SK-N-SH treated with all-trans-retinoic acid at 6 μM for 48 hours (cell line): ENCODE data around the gene DIABLO.
"Not testable (repeated sequence)": the region's sequence is repeated elsewhere in the genome, so short reads cannot be mapped to it uniquely, and the experiment has no call there.

ENCODE experiments used
- ATAC-seq: fragments of 200-7000 bp; cut with Tn5 transposase; 3 replicates; pipeline ENCODE4 v1.9.1; 2020; ENCODE audit warnings: mild to moderate bottlenecking, moderate library complexity
- ARNTL ChIP-seq: fragments of 450-650 bp; formaldehyde crosslinking; IDR thresholded peaks from 2 replicates; pipeline ENCODE4 v1.5.0; 2020; ENCODE audit warnings: low read depth, mild to moderate bottlenecking, moderate library complexity, borderline replicate concordance
- CREB5 ChIP-seq: fragments of 250-450 bp; sonication (Bioruptor Pico); IDR thresholded peaks from 2 replicates; pipeline ENCODE4 v1.5.1; 2020; ENCODE audit warnings: low read depth, mild to moderate bottlenecking, moderate library complexity
- CSDC2 ChIP-seq: fragments of 250-450 bp; sonication (Bioruptor Pico); IDR thresholded peaks from 2 replicates; pipeline ENCODE4 v1.5.0; 2020; ENCODE audit warnings: mild to moderate bottlenecking, moderate library complexity
- GLIS3 ChIP-seq: fragments of 250-450 bp; sonication (Bioruptor Pico); IDR thresholded peaks from 2 replicates; pipeline ENCODE4 v1.5.0; 2020; ENCODE audit warnings: mild to moderate bottlenecking, moderate library complexity
- ISL1 ChIP-seq: fragments of 250-450 bp; sonication (Bioruptor Pico); IDR thresholded peaks from 2 replicates; pipeline ENCODE4 v2.1.2; 2022; ENCODE audit warnings: mild to moderate bottlenecking, moderate library complexity
- OSR1 ChIP-seq: fragments of 250-450 bp; sonication (Bioruptor Pico); IDR thresholded peaks from 2 replicates; pipeline ENCODE4 v1.8.0; 2022; ENCODE audit warnings: moderate library complexity, mild to moderate bottlenecking, inconsistent platforms
- POU6F1 ChIP-seq: fragments of 250-450 bp; sonication (Bioruptor Pico); IDR thresholded peaks from 2 replicates; pipeline ENCODE4 v1.8.0; 2021; ENCODE audit warnings: low read depth, mild to moderate bottlenecking, moderate library complexity, borderline replicate concordance
- PPARA ChIP-seq: fragments of 250-450 bp; sonication (Bioruptor Pico); IDR thresholded peaks from 2 replicates; pipeline ENCODE4 v1.5.0; 2020; ENCODE audit warnings: mild to moderate bottlenecking, borderline replicate concordance
- RARB ChIP-seq: fragments of 250-450 bp; sonication (Bioruptor Pico); IDR thresholded peaks from 2 replicates; pipeline ENCODE4 v1.8.0; 2021; ENCODE audit warnings: mild to moderate bottlenecking, moderate library complexity
- SNAI2 ChIP-seq: fragments of 250-450 bp; sonication (Bioruptor Pico); IDR thresholded peaks from 2 replicates; pipeline ENCODE4 v1.5.0; 2020; ENCODE audit warnings: mild to moderate bottlenecking, moderate library complexity
- TCF4 ChIP-seq: fragments of 250-450 bp; sonication (Bioruptor Pico); IDR thresholded peaks from 2 replicates; pipeline ENCODE4 v1.8.0; 2021; ENCODE audit warnings: mild to moderate bottlenecking, moderate library complexity, borderline replicate concordance
- TOX ChIP-seq: fragments of 250-450 bp; sonication (Bioruptor Pico); IDR thresholded peaks from 2 replicates; pipeline ENCODE4 v1.8.0; 2021; ENCODE audit warnings: mild to moderate bottlenecking, moderate library complexity, borderline replicate concordance
- TSHZ2 ChIP-seq: fragments of 250-450 bp; sonication (Bioruptor Pico); IDR thresholded peaks from 2 replicates; pipeline ENCODE4 v1.5.0; 2020; ENCODE audit warnings: mild to moderate bottlenecking, moderate library complexity
- ZC3H10 ChIP-seq: fragments of 250-450 bp; sonication (Bioruptor Pico); IDR thresholded peaks from 2 replicates; pipeline ENCODE4 v1.5.1; 2021; ENCODE audit warnings: mild to moderate bottlenecking, moderate library complexity
- ZFP3 ChIP-seq: fragments of 250-450 bp; sonication (Bioruptor Pico); IDR thresholded peaks from 2 replicates; pipeline ENCODE4 v1.5.0; 2020; ENCODE audit warnings: mild to moderate bottlenecking, moderate library complexity
- ZFP30 ChIP-seq: fragments of 450-650 bp; formaldehyde crosslinking; IDR thresholded peaks from 2 replicates; pipeline ENCODE4 v1.5.0; 2022; ENCODE audit warnings: mild to moderate bottlenecking, moderate library complexity
- ZNF565 ChIP-seq: fragments of 450-650 bp; formaldehyde crosslinking; conservative IDR thresholded peaks from 2 replicates; pipeline ENCODE4 v1.5.0; 2020; ENCODE audit warnings: low read depth, mild to moderate bottlenecking, moderate library complexity
- ZNF70 ChIP-seq: fragments of 450-650 bp; formaldehyde crosslinking; IDR thresholded peaks from 2 replicates; pipeline ENCODE4 v1.5.0; 2020; ENCODE audit warnings: mild to moderate bottlenecking, moderate library complexity
- ZNF8 ChIP-seq: fragments of 450-650 bp; formaldehyde crosslinking; IDR thresholded peaks from 2 replicates; pipeline ENCODE4 v1.5.0; 2020; ENCODE audit warnings: mild to moderate bottlenecking, moderate library complexity
- TF ChIP-seq, protein P1 (sequence below): fragments of 250-450 bp; sonication (Bioruptor Pico); IDR thresholded peaks from 2 replicates; pipeline ENCODE4 v1.5.1; 2021; ENCODE audit warnings: mild to moderate bottlenecking, moderate library complexity

The DIABLO gene

GRCh38 chr12:122182887-122183587 lies 42.8 kb downstream of the DIABLO start, which contains the start of gene LRRC43:
TSS of gene LRRC43 (plus strand) at chr12:122183123. CDS start at chr12:122183145, 22 bp downstream.
- no peak for TF ChIP-seq CSDC2 (CRISPR knock-in tag)
- peak; percentile 96 for TF ChIP-seq ZFP3 (CRISPR knock-in tag)
- peak; percentile 72 for ATAC-seq

DNA sequence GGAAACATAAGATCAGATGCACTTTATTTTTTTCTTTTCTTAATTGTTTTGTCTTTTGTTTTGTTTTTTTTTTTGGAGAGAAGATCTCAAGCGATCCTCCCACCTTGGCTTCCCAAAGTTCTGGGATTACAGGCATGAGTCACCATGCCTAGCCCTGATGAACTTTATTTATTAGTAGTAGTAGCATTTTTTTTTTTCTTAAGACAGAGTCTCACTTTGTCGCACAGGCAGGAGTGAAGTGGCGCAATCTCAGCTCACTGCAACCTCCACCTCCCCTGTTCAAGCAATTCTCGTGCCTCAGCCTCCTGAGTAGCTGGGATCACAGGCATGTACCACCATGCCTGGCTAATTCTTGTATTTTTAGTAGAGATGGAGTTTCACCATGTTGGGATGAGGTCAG lies 49.4 kb downstream of the DIABLO start:
- not testable (repeated sequence) for ATAC-seq

DNA sequence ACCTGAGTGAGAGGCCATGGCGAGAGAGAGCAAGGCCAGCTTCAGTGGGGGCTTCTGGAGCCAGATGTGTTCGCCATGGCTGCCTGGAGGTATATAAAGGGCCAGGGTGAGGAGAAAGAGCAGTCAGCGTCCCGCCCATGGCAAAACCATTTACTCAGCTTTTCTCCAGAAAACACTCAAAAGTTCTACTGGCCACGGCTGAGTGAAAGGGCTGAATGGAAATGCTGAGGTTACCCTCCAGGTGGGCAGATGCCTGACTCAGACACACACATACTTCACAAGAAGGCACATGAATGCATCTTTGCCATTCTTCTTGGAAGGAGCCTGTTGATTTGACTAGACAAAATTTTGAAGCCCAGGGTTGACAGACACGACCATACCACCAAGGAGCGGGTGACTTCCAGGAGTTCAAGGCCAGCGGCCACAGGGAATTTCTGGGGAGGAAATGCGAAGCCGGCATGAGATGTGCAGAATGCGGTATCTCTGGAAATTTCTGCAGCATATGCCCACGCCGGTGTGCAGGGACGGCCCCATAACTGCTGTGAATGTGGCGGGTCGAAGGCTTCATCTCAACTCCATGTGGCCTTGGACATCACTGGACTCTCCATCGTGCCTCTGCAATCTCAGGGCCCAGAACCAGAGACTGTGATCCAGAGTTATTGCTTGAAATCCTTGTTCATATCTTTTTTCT lies 51.6 kb downstream of the DIABLO start, which contains the start of gene IL31:
Gene IL31, minus strand, starts transcription at position 67 of the 691 bp plus-strand sequence. Its CDS starts 49 bp downstream, at position 18.
- TF ChIP-seq ZNF8 (CRISPR knock-in tag) (no peak), ZFP3 (CRISPR knock-in tag) (no peak), OSR1 (no peak), POU6F1 (CRISPR knock-in tag) (no peak), CREB5 (CRISPR knock-in tag) (no peak), ZNF565 (CRISPR knock-in tag) (no peak), RARB (CRISPR knock-in tag) (no peak), GLIS3 (CRISPR knock-in tag) (no peak), ARNTL (no peak), TCF4 (no peak)
- TF ChIP-seq, protein P1, sequence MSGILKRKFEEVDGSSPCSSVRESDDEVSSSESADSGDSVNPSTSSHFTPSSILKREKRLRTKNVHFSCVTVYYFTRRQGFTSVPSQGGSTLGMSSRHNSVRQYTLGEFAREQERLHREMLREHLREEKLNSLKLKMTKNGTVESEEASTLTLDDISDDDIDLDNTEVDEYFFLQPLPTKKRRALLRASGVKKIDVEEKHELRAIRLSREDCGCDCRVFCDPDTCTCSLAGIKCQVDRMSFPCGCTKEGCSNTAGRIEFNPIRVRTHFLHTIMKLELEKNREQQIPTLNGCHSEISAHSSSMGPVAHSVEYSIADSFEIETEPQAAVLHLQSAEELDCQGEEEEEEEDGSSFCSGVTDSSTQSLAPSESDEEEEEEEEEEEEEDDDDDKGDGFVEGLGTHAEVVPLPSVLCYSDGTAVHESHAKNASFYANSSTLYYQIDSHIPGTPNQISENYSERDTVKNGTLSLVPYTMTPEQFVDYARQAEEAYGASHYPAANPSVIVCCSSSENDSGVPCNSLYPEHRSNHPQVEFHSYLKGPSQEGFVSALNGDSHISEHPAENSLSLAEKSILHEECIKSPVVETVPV (CRISPR knock-in tag), result no peak

GRCh38 chr12:122172262-122172939 lies 53.5 kb downstream of the DIABLO start:
- TF ChIP-seq ZNF565 (CRISPR knock-in tag) (no peak), ZNF8 (CRISPR knock-in tag) (no peak), ARNTL (no peak), TSHZ2 (CRISPR knock-in tag) (no peak), ISL1 (CRISPR knock-in tag) (no peak), ZC3H10 (CRISPR knock-in tag) (no peak), RARB (CRISPR knock-in tag) (no peak), ZNF70 (no peak), OSR1 (no peak), ZFP30 (CRISPR knock-in tag) (no peak), TOX (CRISPR knock-in tag) (no peak), PPARA (CRISPR knock-in tag) (no peak), TCF4 (no peak), SNAI2 (no peak)
- TF ChIP-seq, protein P1 (CRISPR knock-in tag), result no peak
- ATAC-seq, result no peak

More for the DNA sequence above, 51.6 kb downstream of the DIABLO start, which contains the start of gene IL31:
- ATAC-seq, result no peak
